Measurements from ENCODE around the gene GCLC. TPM values are rescaled to one million over a fixed set of nuclear protein-coding genes. Genes with fewer than 3 reads are reported as not detected.

The GCLC gene
- total and polyA plus RNA-seq, 10 of the 15 experiments (the other 5 are each of a cell fraction or from before 2014, with no cell fraction given) = 6.5 to 23.6 (median 12.5) TPM

DNA sequence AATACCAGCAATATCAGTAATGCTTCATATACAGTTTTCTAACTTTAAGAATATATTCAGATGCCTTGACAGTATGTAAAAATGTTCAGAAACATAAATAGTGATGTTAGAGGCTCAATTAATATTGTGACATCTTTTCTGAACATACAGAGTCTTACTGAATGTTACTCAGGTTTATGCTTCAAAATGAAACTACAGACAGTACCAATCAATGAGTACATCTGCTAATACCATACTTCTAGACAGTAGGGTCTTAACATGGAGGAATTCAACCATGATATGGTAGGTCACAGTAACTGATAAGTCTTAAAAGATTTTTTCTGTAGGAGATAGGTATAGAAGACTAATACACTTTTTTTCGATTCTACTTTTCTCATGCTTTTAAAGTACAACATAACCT is 8.3 kb downstream of the GCLC start (continued):
- TF ChIP-seq ZNF687 (IDR thresholded peaks at IDR 0.05) (no peak), EZH2 (IDR thresholded peaks at IDR 0.05; ENCODE audit: borderline replicate concordance, control insufficient read depth, low read depth, low read length) (no peak), GABPA (IDR thresholded peaks at IDR 0.05; ENCODE audit: low read depth) (no peak), BRCA1 (IDR thresholded peaks at IDR 0.05; ENCODE audit: low read depth, low read length) (no peak), CBFB (IDR thresholded peaks at IDR 0.05; ENCODE audit: low read depth) (no peak), NRF1 (conservative IDR thresholded peaks at IDR 0.05; ENCODE audit: low read depth, low read length) (no peak), HCFC1 (IDR thresholded peaks at IDR 0.05; ENCODE audit: low read length) (no peak), EGR1 (IDR thresholded peaks at IDR 0.05; ENCODE audit: borderline replicate concordance in 1 of 2, low read depth in 2 of 2, low read length in 2 of 2) (no peak), STAT3 (IDR thresholded peaks at IDR 0.05; ENCODE audit: low read depth, low read length) (no peak), ZSCAN29 (IDR thresholded peaks at IDR 0.05) (no peak), E2F4 (IDR thresholded peaks at IDR 0.05; ENCODE audit: low read depth, low read length) (no peak), FOXM1 (IDR thresholded peaks at IDR 0.05; ENCODE audit: low read depth, low read length) (no peak), SRF (IDR thresholded peaks at IDR 0.05; ENCODE audit: low read depth in 2 of 2, low read length in 2 of 2) (no peak), CBX5 (IDR thresholded peaks at IDR 0.05; ENCODE audit: low read depth) (no peak)

Data from GM12878 (cell line).